ENCODE measurements around the gene TTC16.

The TTC16 gene, protein sequence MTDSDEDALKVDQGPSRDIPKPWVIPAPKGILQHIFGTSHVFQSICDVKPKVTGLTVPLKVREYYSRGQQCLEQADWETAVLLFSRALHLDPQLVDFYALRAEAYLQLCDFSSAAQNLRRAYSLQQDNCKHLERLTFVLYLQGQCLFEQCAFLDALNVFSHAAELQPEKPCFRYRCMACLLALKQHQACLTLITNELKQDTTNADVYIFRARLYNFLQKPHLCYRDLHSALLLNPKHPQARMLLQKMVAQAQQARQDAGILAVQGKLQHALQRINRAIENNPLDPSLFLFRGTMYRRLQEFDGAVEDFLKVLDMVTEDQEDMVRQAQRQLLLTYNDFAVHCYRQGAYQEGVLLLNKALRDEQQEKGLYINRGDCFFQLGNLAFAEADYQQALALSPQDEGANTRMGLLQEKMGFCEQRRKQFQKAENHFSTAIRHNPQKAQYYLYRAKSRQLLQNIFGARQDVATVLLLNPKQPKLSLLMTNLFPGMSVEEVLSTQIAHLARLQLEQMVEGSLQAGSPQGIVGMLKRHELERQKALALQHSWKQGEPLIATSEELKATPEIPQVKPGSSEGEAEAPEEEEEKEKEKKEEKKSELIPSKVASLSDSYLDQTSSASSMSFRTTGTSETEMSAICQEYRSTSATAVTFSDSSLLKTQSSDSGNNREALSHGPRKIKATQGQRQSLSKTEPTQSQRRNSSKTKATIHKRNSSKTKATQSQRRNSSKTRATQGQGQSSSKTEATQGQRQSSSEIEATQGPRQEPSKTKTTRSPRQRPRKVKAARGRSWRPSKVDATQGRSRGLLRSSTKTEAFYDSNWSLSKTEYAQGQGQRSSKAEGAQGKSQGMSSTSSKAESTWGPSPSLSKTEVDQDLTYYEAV

GRCh38 chr9:127715470-127716337, at the start of gene TTC16, which contains the start of gene PTRH1:
TTC16 (plus strand) TSS chr9:127716079; CDS start chr9:127716146, 67 bp downstream.
PTRH1 (minus strand) TSS chr9:127715663; CDS start chr9:127715639, 24 bp downstream.
- DNase-seq, result peak; percentile 97

- no peak for DNase-seq
Measured at GRCh38 chr9:127667127-127667844, 48.6 kb upstream of the TTC16 start.

- DNase-seq, result no peak
Measured at GRCh38 chr9:127667906-127668305, 48.0 kb upstream of the TTC16 start.

DNA sequence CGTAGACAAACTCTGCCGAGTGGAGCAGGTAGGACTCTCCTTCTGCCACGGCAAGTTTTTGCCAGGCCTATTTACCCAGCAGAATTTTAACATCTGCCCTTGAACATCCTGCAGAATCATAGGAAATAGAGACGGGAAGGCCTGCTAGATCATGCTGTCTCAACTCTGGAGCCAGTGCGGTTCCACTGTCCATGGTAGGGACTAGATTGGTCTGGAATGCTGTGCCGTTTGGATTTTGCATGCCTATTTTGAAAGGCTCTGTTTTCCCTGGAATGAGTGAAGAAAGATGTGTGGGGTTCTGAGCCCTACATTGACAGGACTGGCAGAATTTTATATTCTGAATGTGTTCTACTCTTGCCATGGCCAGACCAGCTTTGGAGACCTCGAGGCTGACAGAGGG, 42.6 kb upstream of the TTC16 start:
- DNase-seq, result no peak

- no peak for DNase-seq
Measured at GRCh38 chr9:127676638-127677037, 39.2 kb upstream of the TTC16 start.

DNA sequence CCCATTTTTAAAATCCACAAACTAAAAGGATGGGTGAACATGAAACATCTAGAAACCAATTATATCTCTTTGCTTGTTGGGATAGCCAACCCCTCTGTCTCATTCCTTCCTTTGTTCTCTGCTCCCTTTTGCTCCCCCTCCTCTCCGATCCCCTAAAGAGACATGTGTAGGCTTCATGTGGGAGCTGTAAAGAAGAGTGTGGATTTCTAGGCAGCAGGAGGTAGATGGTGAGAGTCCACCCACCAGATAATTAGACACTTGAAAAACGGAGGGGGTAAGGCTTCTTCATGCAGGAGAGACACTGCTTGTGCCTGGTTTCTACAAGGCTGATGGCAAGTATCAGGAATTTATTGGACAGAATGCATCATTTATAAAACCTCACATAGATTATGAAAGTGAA, 36.4 kb upstream of the TTC16 start:
- no peak for DNase-seq

DNA sequence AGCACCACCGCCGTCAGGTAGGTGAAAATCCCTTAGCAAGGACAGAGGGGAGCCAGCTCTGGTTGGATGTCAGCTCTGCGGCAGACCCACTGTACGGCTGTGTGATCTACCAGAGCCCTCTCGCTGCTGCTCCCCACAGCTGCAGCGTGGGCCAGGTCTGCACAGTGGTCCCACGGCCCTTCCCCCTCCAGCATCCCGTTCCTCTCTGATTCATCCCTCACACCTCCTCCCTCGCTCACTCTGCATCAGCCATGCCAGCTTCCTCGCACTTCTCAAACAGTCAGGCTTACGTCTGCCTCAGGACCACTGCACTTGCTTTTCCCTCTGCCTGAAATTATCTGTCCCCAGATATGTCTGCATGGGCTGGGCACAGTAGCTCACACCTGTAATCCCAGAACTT, 35.7 kb upstream of the TTC16 start:
- no peak for DNase-seq

GRCh38 chr9:127680846-127681245, 35.0 kb upstream of the TTC16 start:
- DNase-seq, result no peak

- DNase-seq, result no peak
Measured at GRCh38 chr9:127682351-127683136, 33.3 kb upstream of the TTC16 start.

DNA sequence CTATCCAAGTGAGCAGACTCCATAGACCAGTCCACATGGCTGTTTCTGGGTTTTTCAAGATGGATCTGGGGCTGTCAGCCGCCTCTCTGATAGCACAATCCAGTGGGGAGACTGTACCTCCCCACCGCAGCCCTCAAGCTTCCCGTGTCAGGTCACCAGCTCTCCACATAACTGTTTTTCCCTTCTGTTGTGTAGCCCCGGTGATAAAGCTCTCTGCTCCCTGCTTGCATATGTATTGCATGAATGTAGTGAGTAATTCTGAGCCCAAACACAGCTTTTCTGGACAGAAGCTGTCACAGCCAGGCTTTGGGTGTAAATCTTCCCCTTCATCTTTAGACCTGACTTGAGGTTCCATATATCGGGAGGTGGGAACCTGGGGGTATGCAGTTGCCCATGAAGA, 32.2 kb upstream of the TTC16 start:
- no peak for DNase-seq

DNA sequence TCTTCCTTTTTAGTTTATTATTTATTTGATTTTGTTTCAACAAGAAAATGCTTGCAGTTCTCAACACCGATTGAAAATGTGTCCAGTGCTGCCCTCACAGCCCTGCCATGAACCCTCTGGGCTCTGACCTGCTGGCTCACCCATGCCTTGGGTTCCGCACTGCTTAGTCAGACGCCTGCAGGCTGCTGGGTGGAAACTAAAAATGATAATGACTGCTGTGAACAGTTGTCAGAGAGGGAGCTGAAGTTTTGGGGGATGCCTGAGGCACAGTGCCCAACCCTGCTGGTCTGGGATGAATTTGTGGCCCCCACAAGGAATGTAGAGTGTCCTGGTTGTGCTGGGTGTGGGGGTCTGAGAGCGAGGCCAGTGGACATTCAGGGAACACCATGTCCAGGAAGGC, 31.3 kb upstream of the TTC16 start:
- no peak for DNase-seq

- DNase-seq, result no peak
Measured at GRCh38 chr9:127686461-127687393, 29.2 kb upstream of the TTC16 start.

DNA sequence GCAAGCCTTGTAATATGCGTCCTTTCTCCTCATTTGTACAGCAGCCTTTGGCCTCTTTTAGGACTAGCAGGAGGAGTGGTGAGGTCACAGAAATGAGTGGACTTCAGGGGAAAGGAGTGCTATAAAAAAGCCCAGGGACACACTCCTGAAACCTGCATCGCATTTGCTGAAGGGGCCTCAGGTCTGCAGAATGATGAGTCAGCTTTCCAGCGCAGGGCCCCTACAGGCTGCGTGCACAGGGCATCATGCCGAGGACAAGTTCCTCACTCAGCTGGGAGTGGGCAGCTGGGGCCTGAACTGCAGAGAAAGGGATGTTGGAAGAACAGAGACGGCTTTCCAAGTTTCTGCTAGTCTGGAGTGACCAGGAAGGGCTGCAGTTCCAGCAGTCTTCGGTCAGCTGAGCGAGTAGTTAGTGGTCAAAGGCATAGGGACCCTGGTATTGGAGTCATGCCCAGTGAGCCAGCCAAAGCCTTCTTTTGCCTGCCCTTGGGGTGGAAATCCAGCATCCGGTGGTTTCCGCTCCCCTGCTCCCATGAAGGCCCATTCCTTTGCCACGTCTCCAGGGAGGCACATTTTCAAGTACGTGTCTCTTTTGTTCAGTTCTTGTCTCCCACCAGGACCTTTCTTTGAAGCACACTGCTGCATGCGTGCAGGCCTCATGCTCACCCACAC, 26.4 kb upstream of the TTC16 start:
- no peak for DNase-seq

DNA sequence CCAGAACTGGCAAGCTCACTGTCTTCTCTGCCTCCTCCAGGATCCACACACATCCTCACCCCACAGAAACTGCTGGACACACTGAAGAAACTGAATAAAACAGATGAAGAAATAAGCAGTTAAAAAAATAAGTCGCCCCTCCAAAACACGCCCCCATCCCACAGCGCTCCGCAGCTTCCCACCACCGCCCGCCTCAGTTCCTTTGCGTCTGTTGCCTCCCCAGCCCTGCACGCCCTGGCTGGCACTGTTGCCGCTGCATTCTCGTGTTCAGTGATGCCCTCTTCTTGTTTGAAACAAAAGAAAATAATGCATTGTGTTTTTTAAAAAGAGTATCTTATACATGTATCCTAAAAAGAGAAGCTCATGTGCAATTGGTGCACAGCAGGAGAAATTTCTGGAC, 25.1 kb upstream of the TTC16 start:
- no peak for DNase-seq

DNA sequence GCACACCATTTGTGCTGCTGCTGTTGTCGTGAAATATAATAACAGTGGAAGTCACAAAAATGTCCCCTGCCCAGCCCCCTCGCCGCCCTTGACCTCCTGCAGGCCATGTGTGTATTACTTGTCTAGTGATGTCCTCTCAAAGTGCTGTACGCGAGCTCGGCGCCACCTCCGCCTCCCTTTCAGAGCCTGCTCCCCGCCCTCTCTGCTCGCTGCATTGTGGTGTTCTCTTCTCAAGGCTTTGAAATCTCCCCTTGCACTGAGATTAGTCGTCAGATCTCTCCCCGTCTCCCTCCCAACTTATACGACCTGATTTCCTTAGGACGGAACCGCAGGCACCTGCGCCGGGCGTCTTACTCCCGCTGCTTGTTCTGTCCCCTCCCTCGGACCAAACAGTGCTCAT, 23.8 kb upstream of the TTC16 start:
- no peak for DNase-seq

GRCh38 chr9:127693143-127693542, 22.7 kb upstream of the TTC16 start:
- DNase-seq, result no peak

DNA sequence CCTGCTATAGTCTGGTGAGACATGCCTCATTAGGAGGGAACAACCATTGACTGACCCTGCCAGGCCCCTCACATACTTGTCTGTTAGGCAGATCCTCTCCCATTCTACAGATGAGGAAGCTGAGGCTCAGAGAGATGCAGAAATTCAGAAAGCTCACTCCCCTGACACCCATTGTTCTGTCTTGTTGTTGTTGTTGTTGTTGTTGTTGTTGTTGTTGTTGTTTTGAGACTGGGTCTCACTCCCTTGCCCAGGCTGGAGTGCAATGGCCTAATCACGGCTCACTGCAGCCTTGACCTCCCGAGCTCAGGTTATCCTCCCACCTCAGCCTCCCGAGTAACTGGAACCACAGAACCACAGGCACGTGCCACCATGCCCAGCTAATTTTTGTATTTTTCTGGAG, 22.2 kb upstream of the TTC16 start:
- no peak for DNase-seq

DNA sequence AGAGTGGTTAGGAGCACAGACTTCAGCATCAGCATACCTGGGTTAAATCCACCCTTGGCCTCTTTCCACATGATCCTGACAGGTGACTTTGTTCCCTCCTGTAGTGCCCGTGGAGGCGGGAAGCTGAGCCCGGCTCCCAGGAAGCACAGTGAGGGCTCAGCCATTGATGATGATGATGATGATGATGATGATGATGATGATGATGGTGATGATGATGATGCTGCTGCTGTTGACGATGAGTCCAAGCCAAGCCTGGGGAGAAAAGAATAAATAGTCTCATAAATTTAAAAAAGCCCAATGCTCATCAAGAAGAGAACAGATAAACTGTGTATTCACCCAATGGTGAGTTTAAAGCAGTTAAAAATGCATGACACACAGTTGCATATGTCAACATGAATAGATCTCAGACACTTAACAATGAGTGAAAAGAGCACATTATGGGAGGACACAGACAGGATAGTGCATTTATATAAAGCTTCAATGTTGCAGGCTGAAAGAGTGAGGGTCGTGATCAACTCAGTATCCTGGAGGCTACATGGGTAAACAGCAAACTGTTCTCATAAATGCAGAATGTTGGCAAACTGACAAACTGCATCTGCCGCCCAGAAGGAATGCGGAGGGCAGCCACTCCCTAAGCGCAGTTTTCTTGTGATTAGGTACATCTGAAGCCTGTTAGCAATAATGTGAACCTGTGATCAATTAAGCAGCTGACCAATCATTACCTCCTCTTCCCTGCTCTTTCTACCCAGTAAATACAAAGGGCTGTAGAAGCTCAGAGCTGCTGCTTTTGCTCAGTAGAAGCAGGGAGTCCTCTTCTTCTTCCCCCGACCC, 20.8 kb upstream of the TTC16 start:
- DNase-seq, result no peak

DNA sequence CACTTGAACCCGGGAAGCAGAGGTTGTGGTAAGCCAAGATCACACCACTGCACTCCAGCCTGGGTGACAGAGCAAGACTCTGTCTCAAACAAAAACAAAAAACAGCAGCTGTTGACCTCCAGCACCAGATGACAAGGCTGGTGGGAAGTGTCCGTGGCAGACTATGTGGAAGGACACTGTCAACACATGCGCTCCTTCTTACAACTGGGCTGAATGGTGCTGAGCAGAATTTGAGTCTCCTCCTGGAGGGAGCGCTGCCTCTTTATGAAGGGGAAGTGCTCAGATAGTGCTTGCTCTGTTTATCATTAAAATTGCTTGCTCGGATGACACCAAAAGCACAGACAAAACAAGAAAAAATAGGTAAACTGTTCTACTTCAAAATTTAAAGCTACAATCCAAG, 18.3 kb upstream of the TTC16 start:
- no peak for DNase-seq
